Endodermal cell (in vitro differentiated cells): ENCODE measurements around the gene TSPAN17. TPM values are rescaled to one million over a fixed set of nuclear protein-coding genes. Genes with fewer than 3 reads are reported as not detected.

Source experiments
- DNase-seq: peaks from one replicate; pipeline ENCODE4 v3.0.0-alpha.2; 2017
- H3K27ac ChIP-seq: 2 replicates; pipeline ENCODE4 v1.5.1; 2013; ENCODE audit warnings: mild to moderate bottlenecking, low read depth, low read length, moderate library complexity
- H3K27me3 ChIP-seq: 2 replicates; pipeline ENCODE4 v1.6.1; 2013; ENCODE audit warnings: mild to moderate bottlenecking, low read length, moderate library complexity; ENCODE audit not compliant: insufficient read depth, control insufficient read depth, poor library complexity, severe bottlenecking
- H3K36me3 ChIP-seq: 2 replicates; pipeline ENCODE4 v1.7.0; 2013; ENCODE audit warnings: mild to moderate bottlenecking, low read length, moderate library complexity; ENCODE audit not compliant: control insufficient read depth, insufficient read depth
- H3K4me1 ChIP-seq: one replicate; pipeline ENCODE4 v1.7.0; 2013; ENCODE audit warnings: low read length; ENCODE audit not compliant: control insufficient read depth, insufficient read depth
- H3K4me3 ChIP-seq: 2 replicates; pipeline ENCODE4 v1.5.1; 2013; ENCODE audit warnings: mild to moderate bottlenecking, low read length, moderate library complexity
- H3K9ac ChIP-seq: 2 replicates; pipeline ENCODE4 v1.6.1; 2013; ENCODE audit warnings: mild to moderate bottlenecking, low read length, moderate library complexity; ENCODE audit not compliant: poor library complexity, severe bottlenecking; ENCODE audit errors: extremely low read depth
- H3K9me3 ChIP-seq: 2 replicates; pipeline ENCODE4 v1.6.1; 2013; ENCODE audit warnings: mild to moderate bottlenecking, low read length, moderate library complexity; ENCODE audit not compliant: control insufficient read depth
- H3K27ac Mint-ChIP-seq: 2 replicates; pipeline ENCODE4 v1.8.0; 2020; ENCODE audit warnings: mixed read lengths
- H3K27me3 Mint-ChIP-seq: 2 replicates; pipeline ENCODE4 v1.8.0; 2021; ENCODE audit warnings: mild to moderate bottlenecking, mixed read lengths; ENCODE audit not compliant: insufficient read depth
- H3K36me3 Mint-ChIP-seq: 2 replicates; pipeline ENCODE4 v1.8.0; 2020; ENCODE audit warnings: low read depth, mixed read lengths
- H3K4me1 Mint-ChIP-seq: 2 replicates; pipeline ENCODE4 v1.8.0; 2020; ENCODE audit warnings: mixed read lengths
- H3K4me3 Mint-ChIP-seq: 2 replicates; pipeline ENCODE4 v1.8.0; 2020; ENCODE audit warnings: mild to moderate bottlenecking, moderate library complexity, mixed read lengths
- H3K9me3 Mint-ChIP-seq: 2 replicates; pipeline ENCODE4 v1.8.0; 2020; ENCODE audit warnings: mild to moderate bottlenecking, mixed read lengths
- WGBS, 2 experiments: methylation state at CpG; one replicate each; pipeline versions ENCODE4 v1.1.5 to v1.1.7; 2013; ENCODE audit warnings: missing lambda C conversion rate in 2 of 2, mixed read lengths in 1 of 2; ENCODE audit not compliant: insufficient coverage in 1 of 2, insufficient read length in 1 of 2; 5-methylcytosine and 5-hydroxymethylcytosine counted together
- total RNA-seq, 2 donors: library from RNA; stranded (reverse); fragmentation: NEBNext Ultra II Directional in 1 of 2; extraction: Animal tissue kit (Norgen Biotek cat#: 25700) in 1 of 2; gene quantifications; 2 replicates in 1 of 2; 3 replicates in 1 of 2; pipeline ENCODE4 v1.2.1, GENCODE V29; 2021
- TF ChIP-seq, protein P1 (sequence below): fragments of 200-600 bp; sonication (generic); conservative IDR thresholded peaks from 2 replicates; pipeline ENCODE4 v1.5.0; 2021; ENCODE audit warnings: antibody characterized with exemption, mild to moderate bottlenecking

TSPAN17 gene
- total RNA-seq, 2 donors from 2014 or later = 49.3 to 50.3 TPM

DNA sequence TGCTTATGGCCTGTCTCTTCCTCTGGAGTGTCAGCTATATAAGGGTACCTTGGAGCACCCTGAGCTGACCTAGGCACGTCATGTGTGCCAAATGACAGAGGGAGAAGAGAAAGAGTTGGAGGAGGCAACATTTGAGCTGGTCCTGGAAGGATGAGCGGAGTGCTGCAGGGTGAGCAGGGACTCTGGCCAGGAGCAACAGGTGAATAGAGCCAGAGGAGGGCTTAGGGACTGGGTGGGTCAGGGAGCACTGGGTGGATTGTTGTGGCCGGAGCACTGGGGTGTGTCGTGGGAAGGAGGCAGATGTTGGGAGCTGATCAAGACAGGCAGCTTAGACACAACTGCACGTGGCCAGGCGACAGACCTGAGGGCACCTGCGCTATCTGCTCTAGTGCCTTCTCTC is 43.6 kb downstream of the TSPAN17 start:
- DNase-seq = no peak
- Mint-ChIP-seq H3K9me3 (no peaks in the 10 kb centered on the region), H3K27ac (no peak overlapping the region), H3K4me1 (peaks cover 13% of the 10 kb centered on the region), H3K4me3 (no peak overlapping the region), H3K36me3 (no peaks in the 10 kb centered on the region), H3K27me3 (peaks cover 13% of the 10 kb centered on the region)
- 91 to 95% methylated on average over 5 to 7 of the region's 7 CpGs for WGBS, 2 experiments
- Histone ChIP-seq H3K9ac (no peak overlapping the region), H3K9me3 (no peaks in the 10 kb centered on the region), H3K36me3 (no peaks in the 10 kb centered on the region), H3K27ac (no peak overlapping the region), H3K4me3 (no peak overlapping the region), H3K4me1 (no peaks in the 10 kb centered on the region), H3K27me3 (peaks cover 5% of the 10 kb centered on the region)
- TF ChIP-seq, protein P1, sequence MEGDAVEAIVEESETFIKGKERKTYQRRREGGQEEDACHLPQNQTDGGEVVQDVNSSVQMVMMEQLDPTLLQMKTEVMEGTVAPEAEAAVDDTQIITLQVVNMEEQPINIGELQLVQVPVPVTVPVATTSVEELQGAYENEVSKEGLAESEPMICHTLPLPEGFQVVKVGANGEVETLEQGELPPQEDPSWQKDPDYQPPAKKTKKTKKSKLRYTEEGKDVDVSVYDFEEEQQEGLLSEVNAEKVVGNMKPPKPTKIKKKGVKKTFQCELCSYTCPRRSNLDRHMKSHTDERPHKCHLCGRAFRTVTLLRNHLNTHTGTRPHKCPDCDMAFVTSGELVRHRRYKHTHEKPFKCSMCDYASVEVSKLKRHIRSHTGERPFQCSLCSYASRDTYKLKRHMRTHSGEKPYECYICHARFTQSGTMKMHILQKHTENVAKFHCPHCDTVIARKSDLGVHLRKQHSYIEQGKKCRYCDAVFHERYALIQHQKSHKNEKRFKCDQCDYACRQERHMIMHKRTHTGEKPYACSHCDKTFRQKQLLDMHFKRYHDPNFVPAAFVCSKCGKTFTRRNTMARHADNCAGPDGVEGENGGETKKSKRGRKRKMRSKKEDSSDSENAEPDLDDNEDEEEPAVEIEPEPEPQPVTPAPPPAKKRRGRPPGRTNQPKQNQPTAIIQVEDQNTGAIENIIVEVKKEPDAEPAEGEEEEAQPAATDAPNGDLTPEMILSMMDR = no peak

- Mint-ChIP-seq H3K27me3 (peaks cover 13% of the 10 kb centered on the region), H3K36me3 (no peaks in the 10 kb centered on the region), H3K4me1 (peaks cover 13% of the 10 kb centered on the region), H3K4me3 (no peak overlapping the region), H3K27ac (no peak overlapping the region), H3K9me3 (no peaks in the 10 kb centered on the region)
- H3K27me3 ChIP-seq = peaks cover 11% of the 10 kb centered on the region
- H3K9ac ChIP-seq = no peak overlapping the region
- DNase-seq = no peak
- TF ChIP-seq, protein P1 = no peak
- H3K4me1 ChIP-seq = no peaks in the 10 kb centered on the region
- H3K4me3 ChIP-seq = no peak overlapping the region
- WGBS, 2 experiments = 88 to 100% methylated on average over 1 of the region's 1 CpG
- H3K36me3 ChIP-seq = no peaks in the 10 kb centered on the region
- no peaks in the 10 kb centered on the region for H3K9me3 ChIP-seq
- no peak overlapping the region for H3K27ac ChIP-seq
Observed at GRCh38 chr5:176691524-176691923, 44.2 kb downstream of the TSPAN17 start.

GRCh38 chr5:176692326-176692725 is 45.0 kb downstream of the TSPAN17 start:
- Mint-ChIP-seq H3K4me1 (peaks cover 13% of the 10 kb centered on the region), H3K4me3 (no peak overlapping the region), H3K27ac (no peak overlapping the region), H3K36me3 (no peaks in the 10 kb centered on the region), H3K27me3 (peaks cover 19% of the 10 kb centered on the region), H3K9me3 (no peaks in the 10 kb centered on the region)
- Histone ChIP-seq H3K9ac (no peak overlapping the region), H3K4me1 (no peaks in the 10 kb centered on the region), H3K4me3 (no peak overlapping the region), H3K27me3 (peaks cover 16% of the 10 kb centered on the region), H3K9me3 (no peaks in the 10 kb centered on the region), H3K27ac (no peak overlapping the region), H3K36me3 (no peaks in the 10 kb centered on the region)
- WGBS, 2 experiments = 85 to 92% methylated on average over 4 to 5 of the region's 5 CpGs
- no peak for DNase-seq
- TF ChIP-seq, protein P1 = no peak
